ENCODE data around the gene THSD4.
"Not testable (repeated sequence)": the region's sequence is repeated elsewhere in the genome, so short reads cannot be mapped to it uniquely, and the experiment has no call there.

The THSD4 gene

DNA sequence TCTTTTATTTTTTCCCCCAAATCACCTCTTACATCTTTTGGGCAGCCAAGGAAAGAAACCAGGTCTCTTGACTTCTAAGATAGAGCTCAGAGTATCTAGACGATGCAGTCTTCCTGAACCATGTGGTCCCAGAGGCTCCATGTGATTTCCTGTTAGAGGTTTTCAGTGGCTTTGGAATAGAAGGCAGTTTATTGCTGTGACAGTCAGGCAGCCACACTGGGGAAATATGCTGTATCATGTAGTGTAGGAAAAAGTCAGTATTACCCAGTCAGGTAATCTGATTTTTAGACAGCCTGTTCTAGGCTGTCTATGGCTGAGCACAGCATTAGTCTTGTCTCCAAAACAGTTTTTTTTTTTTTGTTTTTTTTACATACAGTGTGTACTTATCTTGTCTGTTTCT, 294.3 kb downstream of the THSD4 start:
- no peak for DNase-seq (ENCODE audit: low read depth in 1 of 2, low spot score in 1 of 2)

DNA sequence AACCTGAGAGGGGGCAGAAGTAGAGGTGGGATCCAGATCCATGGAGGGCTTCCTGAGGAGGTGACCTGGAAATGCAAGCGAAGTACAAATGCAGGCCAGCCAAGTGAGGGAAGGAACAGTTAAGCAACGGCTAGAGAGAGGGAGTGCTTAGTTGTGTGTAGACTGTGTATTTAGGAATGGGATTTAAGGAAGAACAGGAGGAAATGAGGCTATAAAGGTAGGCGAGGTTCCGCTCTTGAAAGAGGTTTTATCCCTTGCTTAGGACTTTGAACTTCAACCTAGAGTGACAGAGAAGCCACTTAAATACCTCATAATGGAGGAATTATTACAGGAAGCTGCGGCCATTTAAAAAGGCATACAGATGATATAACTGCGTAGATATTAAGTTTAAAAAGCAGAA, 295.1 kb downstream of the THSD4 start:
- no peak for DNase-seq (ENCODE audit: low read depth in 1 of 2, low spot score in 1 of 2)

DNA sequence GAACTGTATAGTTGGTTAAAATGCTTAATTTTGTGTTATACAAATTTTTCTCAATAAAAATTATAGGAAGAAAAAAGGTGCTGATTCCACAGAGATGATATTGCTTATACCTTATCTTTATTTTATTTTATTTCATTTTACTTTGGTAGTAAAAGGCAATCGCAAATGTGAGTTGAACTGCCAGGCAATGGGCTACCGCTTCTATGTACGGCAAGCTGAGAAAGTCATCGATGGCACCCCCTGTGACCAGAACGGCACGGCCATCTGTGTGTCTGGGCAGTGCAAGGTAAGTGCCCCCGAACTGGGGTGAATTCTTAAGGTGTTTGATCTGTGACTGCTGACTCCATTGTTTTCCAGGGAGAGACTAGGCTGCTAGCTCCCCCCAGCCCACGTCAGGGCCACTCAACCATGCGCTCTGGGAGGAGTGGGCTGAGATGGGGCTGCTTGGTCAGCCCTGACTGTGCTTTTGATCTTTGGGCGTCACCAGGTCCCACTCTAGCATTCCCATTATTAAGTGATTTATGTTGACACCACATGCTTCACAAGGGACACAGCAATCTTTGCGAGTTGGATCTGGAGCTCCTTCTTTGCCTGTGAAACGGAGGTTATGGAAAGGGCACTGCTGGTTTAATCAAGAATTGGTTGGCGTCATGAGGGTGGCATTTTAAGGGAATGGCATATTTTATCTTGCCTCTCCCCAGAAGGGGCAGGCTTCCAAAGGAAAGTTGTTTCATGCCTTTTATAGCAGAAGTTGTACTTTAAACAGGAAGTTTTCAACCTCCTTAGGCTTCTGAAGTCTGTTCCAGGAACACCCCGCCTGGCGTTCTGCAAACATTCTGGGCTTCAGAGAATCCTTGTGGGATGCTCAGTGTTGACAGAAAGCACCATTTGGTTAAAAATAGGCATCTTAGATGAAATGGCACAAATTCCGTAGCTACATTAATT, 296.5 kb downstream of the THSD4 start:
- DNase-seq (ENCODE audit: low read depth in 1 of 2, low spot score in 1 of 2), result no peak

DNA sequence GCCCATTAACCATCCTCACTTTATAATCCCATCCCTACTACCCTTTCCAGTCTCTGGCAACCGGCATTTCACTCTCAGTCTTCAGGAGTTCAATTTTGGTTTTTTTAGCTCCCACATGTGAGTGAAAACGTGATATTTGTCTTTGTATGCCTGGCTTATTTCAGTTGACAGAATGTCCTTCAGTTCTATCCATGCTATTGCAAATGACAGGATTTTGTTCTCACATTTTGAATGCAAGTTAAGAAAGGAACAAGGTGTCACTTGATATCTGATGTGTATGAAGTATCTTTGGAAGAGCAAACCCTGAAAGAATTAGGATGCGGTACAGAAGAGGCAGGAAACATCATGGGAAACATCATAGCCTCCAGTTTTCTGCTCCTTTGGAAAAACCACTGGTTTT, 298.1 kb downstream of the THSD4 start:
- DNase-seq (ENCODE audit: low read depth in 1 of 2, low spot score in 1 of 2), result no peak

DNA sequence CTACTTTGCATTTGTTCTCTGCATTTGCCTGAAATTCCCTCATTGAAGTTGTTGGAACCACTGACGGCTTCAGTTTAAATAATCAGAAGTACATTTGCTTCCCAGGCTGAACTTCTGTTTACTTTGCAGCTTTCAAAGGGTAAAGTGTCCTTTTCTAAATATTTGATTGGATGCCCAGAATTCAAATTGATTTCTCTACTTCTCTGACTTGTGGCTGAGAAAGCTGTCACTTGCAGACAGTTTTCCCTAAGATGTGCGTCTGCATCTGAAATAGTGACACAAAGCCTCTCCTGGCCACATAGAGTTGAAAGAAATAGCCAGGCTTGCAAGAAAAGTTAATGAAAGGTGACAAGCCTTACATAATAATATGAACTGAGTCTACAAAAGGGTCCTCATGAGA, 299.6 kb downstream of the THSD4 start:
- no peak for DNase-seq (ENCODE audit: low read depth in 1 of 2, low spot score in 1 of 2)

DNA sequence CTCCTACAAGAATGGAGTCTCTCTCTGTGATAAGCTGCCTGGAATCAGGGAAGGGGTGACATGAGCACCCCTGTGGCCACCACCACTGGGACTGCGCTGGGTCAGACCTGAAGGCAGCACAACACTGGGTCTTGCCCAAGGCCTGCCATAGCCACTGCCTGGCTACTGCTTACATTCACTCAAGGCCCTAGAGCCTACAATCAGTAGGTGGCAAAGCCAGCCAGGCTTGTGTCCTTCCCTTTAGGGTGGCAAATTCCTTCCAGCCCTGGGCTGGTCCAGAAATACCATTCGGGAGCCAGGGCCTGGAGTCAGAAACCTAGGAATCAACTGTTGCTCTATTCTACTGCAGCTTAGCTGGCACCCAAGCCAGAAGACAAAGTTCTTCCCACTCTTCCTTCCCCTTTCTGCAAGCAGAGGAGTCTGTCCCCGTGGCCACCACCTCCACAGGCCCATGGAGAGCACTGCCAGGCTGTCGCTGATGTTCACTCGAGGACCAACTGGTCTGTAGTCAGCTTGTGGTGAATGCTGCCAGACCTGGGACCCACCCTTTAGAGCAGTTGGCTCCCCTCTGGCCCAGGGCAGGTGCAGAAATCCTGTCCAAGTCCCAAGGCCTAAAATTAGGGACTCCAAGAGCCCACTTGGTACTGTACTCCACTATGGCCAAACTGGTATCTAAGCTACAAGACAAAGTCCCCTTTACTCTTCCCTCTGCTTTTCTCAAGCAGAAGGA, 307.4 kb downstream of the THSD4 start:
- DNase-seq (ENCODE audit: low read depth in 1 of 2, low spot score in 1 of 2), result no peak

DNA sequence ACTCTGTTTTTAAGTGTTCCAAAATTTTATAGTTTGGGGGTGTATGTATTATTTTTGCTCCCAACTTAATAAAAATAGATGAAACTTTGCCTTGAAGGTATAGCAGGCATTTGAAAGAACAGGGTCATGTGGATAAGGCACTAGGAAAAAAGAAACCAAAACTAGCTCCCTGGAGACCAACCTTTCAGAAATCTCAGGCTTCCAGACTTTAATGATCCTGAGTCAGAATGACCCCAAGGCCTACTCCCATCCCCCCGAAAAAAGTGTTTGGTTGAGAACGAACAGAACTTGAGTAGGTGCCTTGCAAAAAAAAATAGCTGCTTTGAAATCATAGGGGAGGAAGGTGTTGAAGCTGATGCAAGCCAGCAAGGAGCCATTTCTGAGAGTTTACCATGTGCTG, 309.5 kb downstream of the THSD4 start:
- DNase-seq (ENCODE audit: low read depth in 1 of 2, low spot score in 1 of 2), result no peak

DNA sequence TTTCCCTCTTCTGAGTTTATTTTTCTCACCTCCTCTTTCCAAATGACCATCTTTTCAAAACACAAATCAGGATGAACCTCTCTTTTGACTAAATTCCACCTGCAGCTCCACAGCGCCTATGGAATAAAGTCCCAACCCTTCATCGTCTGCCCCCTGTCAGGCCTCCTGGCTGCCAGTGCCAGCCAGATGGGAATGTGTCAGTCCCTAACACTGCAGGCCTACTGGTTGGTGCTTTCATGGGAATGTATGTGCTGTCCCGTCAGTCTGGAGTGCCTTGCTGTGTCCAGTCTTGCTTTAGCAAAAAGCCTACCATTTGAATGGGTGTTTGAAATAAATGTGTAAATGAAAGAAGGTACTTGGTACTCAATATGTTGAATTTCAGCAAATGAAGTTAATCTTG, 310.1 kb downstream of the THSD4 start:
- DNase-seq (ENCODE audit: low read depth in 1 of 2, low spot score in 1 of 2), result no peak

DNA sequence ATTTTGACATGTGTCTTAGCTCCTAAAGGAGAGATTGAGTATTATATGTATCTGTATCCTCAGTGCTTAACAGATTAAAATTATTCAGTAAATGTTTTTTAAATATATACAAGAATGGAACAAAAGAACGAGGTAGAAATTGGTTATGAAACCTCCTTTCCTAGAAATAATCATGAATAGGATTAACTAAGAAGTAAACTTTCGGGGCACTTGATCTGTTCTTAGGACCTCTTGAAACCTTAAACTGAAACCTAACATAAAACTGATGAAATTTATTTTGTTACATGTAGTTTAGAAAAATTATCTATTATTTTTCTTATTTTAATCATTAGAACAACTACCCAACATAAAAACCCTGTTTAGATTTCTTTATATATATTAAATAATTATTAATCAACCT, 311.5 kb downstream of the THSD4 start:
- DNase-seq (ENCODE audit: low read depth in 1 of 2, low spot score in 1 of 2), result no peak

DNA sequence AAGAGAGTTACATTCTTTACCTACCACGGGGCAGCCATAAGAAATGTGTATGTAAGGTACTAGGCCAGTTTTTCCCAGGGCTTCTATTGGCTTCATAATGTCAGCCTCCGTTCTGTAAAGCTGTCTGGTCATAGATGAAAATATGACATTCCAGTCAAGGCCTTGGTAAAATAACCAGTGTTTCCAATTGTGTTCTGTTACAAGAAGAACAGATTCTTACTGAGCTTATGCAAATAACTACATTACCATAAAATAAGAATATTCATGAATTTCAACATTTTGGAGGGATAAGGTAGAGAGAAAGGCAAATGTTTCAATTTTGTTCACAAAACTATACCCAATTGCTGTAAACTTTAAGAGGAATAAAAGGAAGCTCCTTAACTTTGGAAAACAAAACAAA, 315.5 kb downstream of the THSD4 start:
- DNase-seq (ENCODE audit: low read depth in 1 of 2, low spot score in 1 of 2), result no peak

DNA sequence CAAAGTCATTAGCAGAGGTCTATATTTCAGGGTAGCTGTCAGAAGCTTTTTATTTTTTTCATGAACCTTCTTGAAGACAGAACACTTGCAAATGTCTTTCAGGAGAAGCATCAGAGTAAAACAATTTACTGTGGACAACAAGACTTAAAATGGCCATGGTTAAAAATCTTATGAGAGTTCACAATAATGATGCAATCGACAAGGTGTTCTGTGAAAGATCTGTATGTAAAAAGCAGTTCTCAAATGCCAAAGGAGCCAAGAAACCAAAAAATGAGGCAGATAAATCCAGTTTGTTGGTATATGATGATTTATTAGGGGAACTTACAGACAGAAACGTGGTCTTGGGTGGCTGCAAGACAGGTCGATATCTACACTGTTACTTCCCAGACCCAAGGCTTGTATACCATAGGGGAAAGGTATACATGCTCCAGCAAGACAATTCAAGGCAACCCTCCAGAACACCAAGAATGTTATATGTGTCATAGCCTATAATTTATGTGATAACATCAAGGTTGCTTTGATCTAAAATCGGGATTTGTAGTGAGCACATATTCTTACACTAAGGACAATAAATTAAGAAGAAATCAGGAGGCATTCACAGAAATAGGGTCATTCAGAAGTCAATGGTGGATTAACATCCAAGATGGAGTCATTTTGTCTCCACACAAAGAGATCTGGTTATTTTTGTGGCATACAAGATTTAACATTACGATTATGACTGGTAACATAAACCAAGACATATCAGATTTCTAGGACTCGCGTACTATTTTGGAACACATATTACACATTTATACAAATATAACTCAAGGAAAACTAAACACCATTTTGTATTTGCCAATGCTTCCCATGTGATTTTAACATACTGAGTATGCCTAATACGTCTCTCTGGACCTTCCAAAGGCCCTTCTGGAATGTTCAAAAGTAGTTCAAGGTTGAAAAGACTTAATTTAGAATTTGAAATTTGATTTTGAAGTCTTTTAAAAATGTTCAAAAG, 316.4 kb downstream of the THSD4 start:
- no peak for DNase-seq (ENCODE audit: low read depth in 1 of 2, low spot score in 1 of 2)

DNA sequence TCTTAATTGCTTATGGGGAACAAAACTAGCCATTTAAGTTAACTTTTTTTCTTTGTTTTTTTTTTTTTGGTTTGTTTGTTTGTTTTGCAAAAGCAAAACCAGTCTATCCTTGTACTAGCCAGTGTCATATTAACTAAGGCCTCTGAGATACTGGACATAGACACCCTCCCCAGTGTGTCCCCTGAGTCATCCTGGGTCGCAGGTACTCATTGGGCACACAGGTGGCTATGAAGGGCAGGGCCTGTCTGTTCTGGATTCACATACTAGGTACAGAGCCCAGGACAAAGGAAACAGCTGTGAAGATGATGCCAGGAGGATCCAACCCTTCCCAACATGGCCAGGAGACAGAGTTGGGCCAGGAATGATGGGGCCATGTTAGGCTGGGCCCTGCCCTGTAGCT, 318.1 kb downstream of the THSD4 start:
- no peak for DNase-seq (ENCODE audit: low read depth in 1 of 2, low spot score in 1 of 2)

DNA sequence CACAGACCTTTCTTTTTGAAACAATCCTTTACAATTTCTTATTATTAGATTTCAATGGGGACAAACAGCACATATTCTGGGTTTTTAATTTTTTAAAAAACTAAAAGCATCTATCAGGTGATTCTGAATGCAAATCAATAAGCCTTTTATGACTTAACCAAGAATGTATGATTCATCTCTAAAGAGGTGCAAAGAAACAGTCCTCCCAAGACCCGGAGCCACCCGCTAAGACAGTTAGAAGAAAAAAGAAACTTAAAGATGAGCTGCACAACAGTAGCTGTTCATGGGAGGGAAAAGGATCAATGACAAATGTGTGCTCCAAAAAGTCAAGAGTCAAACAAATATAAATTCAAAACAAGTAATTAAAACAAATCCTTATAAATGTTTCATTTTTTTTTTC, 319.5 kb downstream of the THSD4 start:
- DNase-seq (ENCODE audit: low read depth in 1 of 2, low spot score in 1 of 2), result no peak

DNA sequence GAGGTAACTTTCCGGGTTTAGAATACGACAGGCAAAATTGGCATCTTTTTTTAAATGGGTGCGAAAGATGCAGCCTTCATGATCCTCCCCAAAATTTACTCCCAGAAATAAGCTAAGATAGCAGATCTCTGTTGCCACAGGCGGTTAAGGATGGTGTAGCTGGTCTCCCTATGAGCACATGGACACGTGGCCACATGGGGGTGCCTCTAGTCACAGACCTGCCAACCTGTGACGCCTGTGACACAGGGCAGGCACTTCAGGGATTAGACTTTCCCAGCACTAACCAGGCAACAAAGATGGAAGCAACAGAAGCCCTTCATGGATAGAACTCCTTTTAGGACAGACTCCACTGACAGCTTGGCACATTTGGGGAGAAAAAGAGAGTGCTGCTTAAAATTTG, 320.3 kb downstream of the THSD4 start:
- DNase-seq (ENCODE audit: low read depth in 1 of 2, low spot score in 1 of 2), result no peak

DNA sequence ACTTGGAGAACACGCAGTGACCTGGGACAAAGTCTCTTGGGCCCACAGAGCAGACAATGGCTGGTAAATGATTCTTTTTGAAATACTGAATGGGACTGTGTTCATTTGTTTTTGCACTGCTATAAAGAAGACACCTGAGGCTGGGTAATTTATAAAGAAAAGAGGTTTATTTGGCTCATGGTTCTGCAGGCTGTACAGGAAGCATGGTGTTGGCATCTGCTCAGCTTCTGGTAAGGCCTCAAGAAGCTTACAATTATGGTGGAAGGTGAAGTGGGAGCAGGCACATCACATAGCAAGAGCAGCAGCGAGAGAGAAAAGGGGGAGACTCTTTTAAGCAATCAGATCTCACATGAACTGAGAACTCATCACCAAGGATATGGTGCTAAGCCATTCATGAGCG, 321.6 kb downstream of the THSD4 start:
- no peak for DNase-seq (ENCODE audit: low read depth in 1 of 2, low spot score in 1 of 2)

DNA sequence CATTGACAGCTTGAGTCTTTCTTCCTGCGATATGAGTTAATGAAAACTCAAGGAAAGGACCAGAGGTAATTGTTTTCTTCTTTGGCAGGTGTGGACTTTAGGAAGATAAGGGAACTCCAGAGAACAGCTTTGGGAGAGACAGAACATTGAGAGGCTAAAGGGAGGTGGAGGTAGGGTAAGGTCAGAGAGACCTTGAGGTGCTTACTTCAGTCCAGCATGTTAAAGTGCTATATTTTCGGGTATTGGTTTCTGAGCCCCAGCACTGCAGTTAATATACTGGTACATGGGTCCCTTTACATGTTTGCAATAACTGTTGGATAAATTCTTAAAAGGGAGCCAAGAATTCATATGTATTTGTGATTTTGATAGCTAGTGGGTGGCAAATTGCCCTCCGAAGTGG, 322.1 kb downstream of the THSD4 start:
- DNase-seq (ENCODE audit: low read depth in 1 of 2, low spot score in 1 of 2), result no peak

DNA sequence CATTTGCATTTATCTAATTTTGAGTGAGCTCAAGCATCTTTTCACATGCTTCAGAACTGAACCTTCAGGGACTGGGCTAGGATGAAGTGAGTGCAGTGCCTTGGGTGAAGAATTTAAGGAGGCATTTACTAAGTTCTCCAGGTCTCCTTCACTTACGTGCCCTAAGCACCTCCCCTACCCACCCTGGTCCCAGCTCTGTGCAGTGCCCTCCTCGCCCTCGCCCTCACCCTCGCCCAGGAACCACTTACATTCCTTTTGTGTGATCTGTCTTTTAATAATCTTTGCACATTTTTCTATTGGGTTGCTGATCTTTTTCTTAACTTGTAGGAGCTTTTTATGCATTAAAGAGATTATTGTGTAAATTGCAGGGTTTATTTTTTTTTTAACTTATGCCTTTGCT, 322.6 kb downstream of the THSD4 start:
- no peak for DNase-seq (ENCODE audit: low read depth in 1 of 2, low spot score in 1 of 2)

DNA sequence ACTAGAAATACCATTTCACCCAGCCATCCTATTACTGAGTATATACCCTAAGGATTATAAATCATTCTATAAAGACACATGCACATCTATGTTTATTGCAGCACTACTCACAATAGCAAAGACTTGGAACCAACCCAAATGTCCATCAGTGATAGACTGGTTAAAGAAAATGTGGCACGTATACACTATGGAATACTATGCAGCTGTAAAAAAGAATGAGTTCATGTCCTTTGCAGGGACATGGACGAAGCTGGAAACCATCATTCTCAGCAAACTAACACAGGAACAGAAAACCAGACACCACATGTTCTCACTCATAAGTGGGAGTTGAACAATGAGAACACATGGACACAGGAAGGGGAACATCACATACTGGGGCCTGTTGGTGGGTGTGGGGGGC, 324.2 kb downstream of the THSD4 start:
- not testable (repeated sequence) for DNase-seq (ENCODE audit: low read depth in 1 of 2, low spot score in 1 of 2)

DNA sequence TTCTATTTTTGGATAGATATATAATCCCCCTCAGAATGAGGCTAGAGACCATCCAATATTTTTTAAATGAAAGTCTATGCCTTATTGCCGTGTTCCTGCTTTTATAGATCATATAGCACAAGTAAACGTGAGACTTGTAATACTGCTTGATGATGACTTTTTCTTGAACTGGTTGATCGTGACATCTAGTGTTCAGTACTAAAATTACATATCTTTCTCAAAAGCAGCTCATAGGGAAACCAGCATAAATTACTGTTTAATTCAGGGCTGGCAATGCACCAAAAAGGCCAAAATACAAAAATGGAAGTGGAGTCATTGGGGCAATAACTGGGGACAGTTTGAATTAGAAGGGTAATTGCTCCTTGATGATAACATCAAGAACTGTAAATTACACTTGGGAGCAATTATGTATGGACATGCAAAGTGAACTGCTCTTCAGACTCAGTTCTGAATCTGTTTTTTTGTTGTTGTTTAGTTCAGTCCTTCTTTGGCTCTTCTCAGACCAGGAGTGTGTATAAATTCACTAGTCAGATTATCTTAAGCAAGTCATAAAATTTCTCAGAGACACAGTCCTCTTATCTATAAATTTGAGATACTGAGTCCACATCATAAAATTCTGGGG, 325.3 kb downstream of the THSD4 start:
- DNase-seq (ENCODE audit: low read depth in 1 of 2, low spot score in 1 of 2), result no peak

DNA sequence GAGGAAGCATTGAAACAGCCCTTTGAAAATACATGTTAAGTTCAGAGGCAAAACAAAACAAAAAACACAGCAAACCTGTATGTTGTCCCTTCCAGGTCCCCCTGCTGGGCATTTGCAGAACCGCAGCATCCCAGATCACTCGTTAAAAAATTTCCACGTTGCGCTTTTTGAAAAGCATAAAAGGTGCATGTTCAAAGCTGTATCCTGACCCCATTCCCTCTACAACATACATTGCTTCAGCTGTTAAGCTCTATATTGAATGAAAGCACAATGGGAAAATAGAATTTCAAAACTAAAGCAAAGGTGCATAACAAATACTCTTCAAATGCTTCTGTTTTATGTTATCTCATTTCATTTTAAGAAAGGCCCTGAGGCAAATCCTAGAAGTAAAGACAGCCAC, 328.3 kb downstream of the THSD4 start:
- DNase-seq (ENCODE audit: low read depth in 1 of 2, low spot score in 1 of 2), result peak in 1 of 2 donors; percentile 17

All from activated CD4-positive, alpha-beta T cell treated with anti-CD3 and anti-CD28 coated beads, Interleukin-2, amount 50 U/mL, for 24 hours (primary cell).